Fibroblast of lung (primary cell): ENCODE results near the gene EXOSC7.

Experiments
- EZH2 ChIP-seq: IDR thresholded peaks from 2 replicates; pipeline ENCODE4 v1.5.1; 2012; ENCODE audit warnings: low read length, control low read depth, mild to moderate bottlenecking; ENCODE audit errors: missing control alignments
- TF ChIP-seq, protein P1 (sequence below), 2 donors: IDR thresholded peaks in 1 of 2; conservative IDR thresholded peaks in 1 of 2; 1 replicate in 1 of 2; 2 replicates in 1 of 2; pipeline ENCODE4 v1.5.1; 2011 to 2012; ENCODE audit warnings: low read length in 2 of 2, control low read depth in 1 of 2, inconsistent platforms in 1 of 2, low read depth in 1 of 2, mild to moderate bottlenecking in 1 of 2

DNA sequence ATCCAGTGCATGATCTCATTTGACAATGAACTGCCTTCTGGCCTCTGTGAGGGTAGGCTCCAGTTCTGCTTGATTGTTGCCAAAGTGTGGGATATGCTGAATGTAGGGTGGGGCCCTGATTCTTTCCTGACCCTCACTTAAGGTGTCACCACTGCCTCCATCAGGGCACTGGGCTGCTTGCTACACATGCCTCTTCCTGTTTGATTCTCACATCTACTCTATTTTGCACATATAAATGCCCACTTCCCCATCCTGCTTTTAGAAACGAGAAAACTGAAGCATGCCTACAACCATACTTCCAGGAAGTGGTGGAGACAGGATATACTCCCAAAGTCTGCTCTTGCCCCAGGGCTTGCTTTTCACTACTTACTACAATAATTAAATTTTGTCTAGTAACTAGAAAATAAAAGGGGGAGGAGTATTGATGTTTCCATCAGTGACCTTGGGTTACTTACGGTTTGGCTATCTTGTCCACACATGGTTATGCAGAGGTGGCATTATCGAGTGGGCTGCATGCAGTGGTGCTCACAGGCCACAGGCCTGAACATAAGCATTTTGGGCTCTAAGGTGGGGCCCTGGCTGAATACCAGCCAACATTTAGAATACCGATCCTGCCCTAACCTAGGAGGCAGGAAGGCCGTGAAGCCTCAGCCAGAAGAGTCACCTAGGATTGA, 6.8 kb upstream of the EXOSC7 start:
- TF ChIP-seq, protein P1, sequence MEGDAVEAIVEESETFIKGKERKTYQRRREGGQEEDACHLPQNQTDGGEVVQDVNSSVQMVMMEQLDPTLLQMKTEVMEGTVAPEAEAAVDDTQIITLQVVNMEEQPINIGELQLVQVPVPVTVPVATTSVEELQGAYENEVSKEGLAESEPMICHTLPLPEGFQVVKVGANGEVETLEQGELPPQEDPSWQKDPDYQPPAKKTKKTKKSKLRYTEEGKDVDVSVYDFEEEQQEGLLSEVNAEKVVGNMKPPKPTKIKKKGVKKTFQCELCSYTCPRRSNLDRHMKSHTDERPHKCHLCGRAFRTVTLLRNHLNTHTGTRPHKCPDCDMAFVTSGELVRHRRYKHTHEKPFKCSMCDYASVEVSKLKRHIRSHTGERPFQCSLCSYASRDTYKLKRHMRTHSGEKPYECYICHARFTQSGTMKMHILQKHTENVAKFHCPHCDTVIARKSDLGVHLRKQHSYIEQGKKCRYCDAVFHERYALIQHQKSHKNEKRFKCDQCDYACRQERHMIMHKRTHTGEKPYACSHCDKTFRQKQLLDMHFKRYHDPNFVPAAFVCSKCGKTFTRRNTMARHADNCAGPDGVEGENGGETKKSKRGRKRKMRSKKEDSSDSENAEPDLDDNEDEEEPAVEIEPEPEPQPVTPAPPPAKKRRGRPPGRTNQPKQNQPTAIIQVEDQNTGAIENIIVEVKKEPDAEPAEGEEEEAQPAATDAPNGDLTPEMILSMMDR (conservative IDR thresholded peaks at IDR 0.05 in 1 of 2, IDR thresholded peaks at IDR 0.05 in 1 of 2; ENCODE audit: low read depth in 1 of 2, low read length in 2 of 2): no peak
- TF ChIP-seq EZH2: no peak
